BLaER1 treated with 17β-estradiol and CSF1 and Interleukin-3, amounts not matched to agents 10 nM and 100 nM (cell line): ENCODE results near the gene NEDD8.

Experiments used
- H3K27ac ChIP-seq, 11 experiments: shearing (Covaris generic); formaldehyde crosslinking; 2 replicates each; pipeline ENCODE4 v1.8.1; 2022
- H3K27me3 ChIP-seq, 11 experiments: shearing (Covaris generic); formaldehyde crosslinking; 2 replicates each; pipeline ENCODE4 v1.8.1; 2022
- H3K36me3 ChIP-seq, 11 experiments: shearing (Covaris generic); formaldehyde crosslinking; 2 replicates each; pipeline ENCODE4 v1.8.1; 2022
- H3K4me1 ChIP-seq, 10 experiments: shearing (Covaris generic); formaldehyde crosslinking; 2 replicates each; pipeline ENCODE4 v1.8.1; 2022
- H3K4me2 ChIP-seq, 11 experiments: shearing (Covaris generic); formaldehyde crosslinking; 2 replicates each; pipeline ENCODE4 v1.8.1; 2022
- H3K4me3 ChIP-seq, 10 experiments: shearing (Covaris generic); formaldehyde crosslinking; 2 replicates each; pipeline ENCODE4 v1.8.1; 2022
- H3K9ac ChIP-seq, 11 experiments: shearing (Covaris generic); formaldehyde crosslinking; 2 replicates each; pipeline ENCODE4 v1.8.1; 2022
- H3K9me3 ChIP-seq, 11 experiments: shearing (Covaris generic); formaldehyde crosslinking; replicated peaks in 1 of 11; 2 replicates each; pipeline ENCODE4 v1.8.1; 2022
- H4K20me1 ChIP-seq, 11 experiments: shearing (Covaris generic); formaldehyde crosslinking; 2 replicates each; pipeline ENCODE4 v1.8.1; 2022
- Cebpa-rat ChIP-seq, 11 experiments: shearing (Covaris generic); IDR thresholded peaks; 2 replicates each; pipeline ENCODE4 v1.8.1; 2022

Gene NEDD8

GRCh38 chr14:24269368-24269767 is 37.2 kb upstream of the NEDD8 start:
- Histone ChIP-seq H3K9me3 (no peaks in the 10 kb centered on the region), H3K27me3 (no peaks in the 10 kb centered on the region), H3K27ac (no peak overlapping the region), H3K36me3 (peaks cover 12 to 60% (median 38%) of the 10 kb centered on the region in 11 experiments; a peak in 21 of 22 replicates), H4K20me1 (peaks cover 0 to 4% (median 0%) of the 10 kb centered on the region in 11 experiments; a peak in 1 of 22 replicates), H3K4me2 (no peak overlapping the region; a peak in 1 of 22 replicates), H3K4me1 (peaks cover 24 to 48% (median 42%) of the 10 kb centered on the region in 10 experiments), H3K9ac (no peak overlapping the region), H3K4me3 (no peak overlapping the region)
- no peak for TF ChIP-seq Cebpa-rat (IDR thresholded peaks at IDR 0.05)

GRCh38 chr14:24268225-24268624 is 36.1 kb upstream of the NEDD8 start:
- Histone ChIP-seq H3K9me3 (no peaks in the 10 kb centered on the region), H3K4me3 (no peak overlapping the region), H3K27ac (no peak overlapping the region), H4K20me1 (peaks cover 0 to 4% (median 0%) of the 10 kb centered on the region in 11 experiments; a peak in 1 of 22 replicates), H3K9ac (no peak overlapping the region), H3K4me2 (no peak overlapping the region), H3K4me1 (peaks cover 24 to 36% (median 31%) of the 10 kb centered on the region in 10 experiments), H3K27me3 (no peaks in the 10 kb centered on the region), H3K36me3 (peaks cover 12 to 71% (median 38%) of the 10 kb centered on the region in 11 experiments; a peak in 21 of 22 replicates)
- no peak for TF ChIP-seq Cebpa-rat (IDR thresholded peaks at IDR 0.05)

GRCh38 chr14:24267516-24267915 is 35.3 kb upstream of the NEDD8 start:
- Histone ChIP-seq H3K27me3 (no peaks in the 10 kb centered on the region), H4K20me1 (peaks cover 0 to 6% (median 0%) of the 10 kb centered on the region in 11 experiments; a peak in 2 of 22 replicates), H3K9me3 (no peaks in the 10 kb centered on the region), H3K4me1 (peaks cover 20 to 29% (median 25%) of the 10 kb centered on the region in 10 experiments), H3K27ac (no peak overlapping the region), H3K9ac (peak overlapping the region in 2 of 11 experiments; percentile 3 to 31; a peak in 1 of 22 replicates), H3K4me3 (no peak overlapping the region), H3K4me2 (peak overlapping the region in 2 of 11 experiments; percentile 10 to 53; a peak in 2 of 22 replicates), H3K36me3 (peaks cover 12 to 76% (median 38%) of the 10 kb centered on the region in 11 experiments; a peak in 21 of 22 replicates)
- TF ChIP-seq Cebpa-rat (IDR thresholded peaks at IDR 0.05): no peak

GRCh38 chr14:24266344-24267244 is 34.4 kb upstream of the NEDD8 start:
- H3K36me3 ChIP-seq: peaks cover 12 to 85% (median 38%) of the 10 kb centered on the region in 11 experiments; a peak in 21 of 22 replicates
- H4K20me1 ChIP-seq: peaks cover 0 to 13% (median 0%) of the 10 kb centered on the region in 11 experiments; a peak in 2 of 22 replicates
- no peak overlapping the region for H3K27ac ChIP-seq
- no peaks in the 10 kb centered on the region for H3K9me3 ChIP-seq
- peaks cover 11 to 20% (median 16%) of the 10 kb centered on the region in 10 experiments for H3K4me1 ChIP-seq
- H3K9ac ChIP-seq: peak overlapping the region in 3 of 11 experiments; percentile 19 to 39 (median 23); a peak in 2 of 22 replicates
- H3K27me3 ChIP-seq: no peaks in the 10 kb centered on the region
- H3K4me2 ChIP-seq: peak overlapping the region in 6 of 11 experiments; percentile 5 to 53 (median 32); a peak in 8 of 22 replicates
- H3K4me3 ChIP-seq: no peak overlapping the region
- TF ChIP-seq Cebpa-rat (IDR thresholded peaks at IDR 0.05): no peak

GRCh38 chr14:24264298-24264697 is 32.1 kb upstream of the NEDD8 start:
- Histone ChIP-seq H3K9me3 (no peaks in the 10 kb centered on the region), H3K36me3 (peaks cover 12 to 92% (median 31%) of the 10 kb centered on the region in 11 experiments; a peak in 21 of 22 replicates), H3K4me2 (no peak overlapping the region), H3K27me3 (no peaks in the 10 kb centered on the region), H3K4me3 (no peak overlapping the region), H3K9ac (0 out of 22 replicates have a peak overlapping the region, but pooled peaks of 1 of the 11 experiments have one; percentile 5), H4K20me1 (peaks cover 0 to 13% (median 0%) of the 10 kb centered on the region in 11 experiments; a peak in 2 of 22 replicates), H3K27ac (no peak overlapping the region), H3K4me1 (peaks cover 0 to 14% (median 9%) of the 10 kb centered on the region in 10 experiments; a peak in 14 of 20 replicates)
- TF ChIP-seq Cebpa-rat (IDR thresholded peaks at IDR 0.05): no peak

- H3K36me3 ChIP-seq: peaks cover 12 to 92% (median 27%) of the 10 kb centered on the region in 11 experiments; a peak in 20 of 22 replicates
- 0 out of 22 replicates have a peak overlapping the region, but pooled peaks of 1 of the 11 experiments have one; percentile 9 for H3K9ac ChIP-seq
- H3K9me3 ChIP-seq: no peaks in the 10 kb centered on the region
- TF ChIP-seq Cebpa-rat (IDR thresholded peaks at IDR 0.05): no peak
- no peak overlapping the region for H3K4me2 ChIP-seq
- H3K27me3 ChIP-seq: no peaks in the 10 kb centered on the region
- H3K27ac ChIP-seq: no peak overlapping the region
- H3K4me3 ChIP-seq: no peak overlapping the region
- H3K4me1 ChIP-seq: peaks cover 0 to 14% (median 9%) of the 10 kb centered on the region in 10 experiments; a peak in 13 of 20 replicates
- H4K20me1 ChIP-seq: peaks cover 0 to 13% (median 0%) of the 10 kb centered on the region in 11 experiments; a peak in 2 of 22 replicates
Measured at GRCh38 chr14:24263848-24264247, 31.7 kb upstream of the NEDD8 start.

- H3K9ac ChIP-seq: 0 out of 22 replicates have a peak within 1 kb of the TSS, but pooled peaks of 2 of the 11 experiments have one; percentile 4 to 9
- no peak within 1 kb of the TSS for H3K4me2 ChIP-seq
- H3K9me3 ChIP-seq: no peaks in the 10 kb centered on the region
- peaks cover 0 to 13% (median 0%) of the 10 kb centered on the region in 11 experiments; a peak in 2 of 22 replicates for H4K20me1 ChIP-seq
- no peaks in the 10 kb centered on the region for H3K27me3 ChIP-seq
- no peak within 1 kb of the TSS for H3K27ac ChIP-seq
- H3K4me1 ChIP-seq: peaks cover 0 to 14% (median 9%) of the 10 kb centered on the region in 10 experiments; a peak in 12 of 20 replicates
- H3K36me3 ChIP-seq: peaks cover 12 to 90% (median 26%) of the 10 kb centered on the region in 11 experiments; a peak in 18 of 22 replicates
- TF ChIP-seq Cebpa-rat (IDR thresholded peaks at IDR 0.05): no peak
- H3K4me3 ChIP-seq: no peak within 1 kb of the TSS
Measured at GRCh38 chr14:24262821-24263733, 30.9 kb upstream of the NEDD8 start, which contains the start of gene TGM1. Gene TGM1 (minus strand): TSS chr14:24263177. CDS start chr14:24262352, 825 bp downstream.

GRCh38 chr14:24261969-24262327 is 29.8 kb upstream of the NEDD8 start:
- Histone ChIP-seq H3K4me3 (no peak overlapping the region), H3K27ac (no peak overlapping the region), H3K36me3 (peaks cover 6 to 80% (median 19%) of the 10 kb centered on the region in 11 experiments; a peak in 16 of 22 replicates), H3K9ac (0 out of 22 replicates have a peak overlapping the region, but pooled peaks of 1 of the 11 experiments have one; percentile 4), H4K20me1 (peaks cover 0 to 13% (median 0%) of the 10 kb centered on the region in 11 experiments; a peak in 2 of 22 replicates), H3K4me1 (peaks cover 0 to 8% (median 5%) of the 10 kb centered on the region in 10 experiments; a peak in 12 of 20 replicates), H3K4me2 (no peak overlapping the region), H3K27me3 (no peaks in the 10 kb centered on the region), H3K9me3 (no peaks in the 10 kb centered on the region)
- no peak for TF ChIP-seq Cebpa-rat (IDR thresholded peaks at IDR 0.05)
